ENCODE data around the gene INPP4A.

GRCh38 chr2:98583276-98583675, 138.6 kb downstream of the INPP4A start:
- TF ChIP-seq EP300 (IDR thresholded peaks at IDR 0.05) (no peak), CTCF (IDR thresholded peaks at IDR 0.05) (no peak), POLR2AphosphoS5 (IDR thresholded peaks at IDR 0.05) (no peak)
